Epithelial cell of proximal tubule (primary cell): ENCODE data around the gene TOMM70. TPM values are rescaled to one million over a fixed set of nuclear protein-coding genes. Genes with fewer than 3 reads are reported as not detected.
A peak's percentile ranks its signal among the peaks of the same experiment; 100 is the strongest.
"Not testable (repeated sequence)": the region's sequence is repeated elsewhere in the genome, so short reads cannot be mapped to it uniquely, and the experiment has no call there.

Experiments used
- DNase-seq: peaks from one replicate; pipeline ENCODE4 v3.0.0-alpha.2; 2011; ENCODE audit warnings: low read depth
- H3K4me3 ChIP-seq: 2 replicates; pipeline ENCODE4 v1.5.1; 2011; ENCODE audit warnings: low read depth, mild to moderate bottlenecking, low read length
- CTCF ChIP-seq: conservative IDR thresholded peaks from 2 replicates; pipeline ENCODE4 v1.5.1; 2012; ENCODE audit warnings: low read depth, mild to moderate bottlenecking, low read length
- total RNA-seq: library from RNA; depleted of rRNA; stranded (reverse); fragments of >200 nt; gene quantifications from 2 replicates; pipeline ENCODE4 v1.2.3, GENCODE V29; 2015

Gene TOMM70
- total RNA-seq: 27.5 and 37.0 TPM in 2 replicates

GRCh38 chr3:100400780-100401673 lies at the start of gene TOMM70, which contains the start of gene LNP1:
TSS of gene TOMM70 (minus strand) at chr3:100401089. CDS start at chr3:100400949, 140 bp downstream.
TSS of gene LNP1 (plus strand) at chr3:100401539. CDS start at chr3:100429730, 28,191 bp downstream.
- TF ChIP-seq CTCF: no peak
- H3K4me3 ChIP-seq: peak within 1 kb of the TSS; percentile 78
- DNase-seq: peak; percentile 84

GRCh38 chr3:100449214-100449613 lies 48.3 kb upstream of the TOMM70 start:
- no peak overlapping the region for H3K4me3 ChIP-seq
- no peak for DNase-seq
- TF ChIP-seq CTCF: no peak

- DNase-seq: no peak
- H3K4me3 ChIP-seq: no peak overlapping the region
- no peak for TF ChIP-seq CTCF
Observed at GRCh38 chr3:100448079-100448478, 47.2 kb upstream of the TOMM70 start.

- DNase-seq, H3K4me3 ChIP-seq: not testable (repeated sequence)
Observed at GRCh38 chr3:100447067-100447466, 46.2 kb upstream of the TOMM70 start.

GRCh38 chr3:100443690-100444089 lies 42.8 kb upstream of the TOMM70 start:
- H3K4me3 ChIP-seq: no peak overlapping the region
- no peak for TF ChIP-seq CTCF
- DNase-seq: no peak

GRCh38 chr3:100440895-100441294 lies 40.0 kb upstream of the TOMM70 start:
- DNase-seq: no peak
- H3K4me3 ChIP-seq: peak overlapping the region; percentile 13
- no peak for TF ChIP-seq CTCF

- TF ChIP-seq CTCF: no peak
- no peak overlapping the region for H3K4me3 ChIP-seq
- no peak for DNase-seq
Observed at GRCh38 chr3:100438623-100438974, 37.7 kb upstream of the TOMM70 start.
